ENCODE measurements around the gene NLN.

DNA sequence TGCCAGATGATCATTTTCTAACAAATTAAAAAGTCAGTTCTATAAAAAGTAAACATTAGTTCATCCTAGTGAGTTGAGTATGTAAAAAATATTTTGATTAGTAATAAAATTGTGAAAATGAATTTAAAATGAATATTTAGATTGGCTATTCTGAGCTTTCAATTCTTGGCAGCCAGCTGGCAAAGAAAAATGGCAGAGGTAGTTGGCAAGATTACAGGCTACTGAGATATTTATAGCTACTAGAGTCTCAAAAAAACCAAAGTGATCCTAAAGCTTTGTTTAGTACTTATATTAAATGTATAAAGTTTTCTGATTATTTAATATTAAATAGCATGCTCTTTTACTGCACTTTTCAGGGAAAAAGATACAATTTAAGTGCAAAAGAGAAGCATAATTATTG is 25.1 kb upstream of the NLN start:
- TF ChIP-seq EZH2 (optimal IDR thresholded peaks at IDR 0.05; ENCODE audit: low read depth, low read length) (no peak), EZH2phosphoT487 (IDR thresholded peaks at IDR 0.05; ENCODE audit: low read length) (no peak)
- TF ChIP-seq, protein P1, sequence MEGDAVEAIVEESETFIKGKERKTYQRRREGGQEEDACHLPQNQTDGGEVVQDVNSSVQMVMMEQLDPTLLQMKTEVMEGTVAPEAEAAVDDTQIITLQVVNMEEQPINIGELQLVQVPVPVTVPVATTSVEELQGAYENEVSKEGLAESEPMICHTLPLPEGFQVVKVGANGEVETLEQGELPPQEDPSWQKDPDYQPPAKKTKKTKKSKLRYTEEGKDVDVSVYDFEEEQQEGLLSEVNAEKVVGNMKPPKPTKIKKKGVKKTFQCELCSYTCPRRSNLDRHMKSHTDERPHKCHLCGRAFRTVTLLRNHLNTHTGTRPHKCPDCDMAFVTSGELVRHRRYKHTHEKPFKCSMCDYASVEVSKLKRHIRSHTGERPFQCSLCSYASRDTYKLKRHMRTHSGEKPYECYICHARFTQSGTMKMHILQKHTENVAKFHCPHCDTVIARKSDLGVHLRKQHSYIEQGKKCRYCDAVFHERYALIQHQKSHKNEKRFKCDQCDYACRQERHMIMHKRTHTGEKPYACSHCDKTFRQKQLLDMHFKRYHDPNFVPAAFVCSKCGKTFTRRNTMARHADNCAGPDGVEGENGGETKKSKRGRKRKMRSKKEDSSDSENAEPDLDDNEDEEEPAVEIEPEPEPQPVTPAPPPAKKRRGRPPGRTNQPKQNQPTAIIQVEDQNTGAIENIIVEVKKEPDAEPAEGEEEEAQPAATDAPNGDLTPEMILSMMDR (IDR thresholded peaks at IDR 0.05; ENCODE audit: low read length): no peak
